ENCODE results near the gene NIT1.

Gene NIT1

GRCh38 chr1:161117759-161118581, at the start of gene NIT1, which contains the start of gene PFDN2:
NIT1 (plus strand) TSS chr1:161118105; CDS start chr1:161118177, 72 bp downstream.
PFDN2 (minus strand) TSS chr1:161118037; CDS start chr1:161118026, 11 bp downstream.
- peak; percentile 50 to 70 for DNase-seq

GRCh38 chr1:161068306-161069234, 49.3 kb upstream of the NIT1 start:
- DNase-seq = no peak

GRCh38 chr1:161069241-161069640, 48.7 kb upstream of the NIT1 start:
- DNase-seq = no peak

- DNase-seq = no peak
Measured at GRCh38 chr1:161069731-161070270, 48.1 kb upstream of the NIT1 start, which contains the start of gene ARHGAP30. ARHGAP30 (minus strand) TSS chr1:161069891; CDS start chr1:161069624, 267 bp downstream.

- no peak for DNase-seq
Measured at GRCh38 chr1:161070761-161071160, 47.1 kb upstream of the NIT1 start.

- DNase-seq = peak in 1 of 2 experiments; percentile 21
Measured at GRCh38 chr1:161071886-161072371, 46.0 kb upstream of the NIT1 start.

- no peak for DNase-seq
Measured at GRCh38 chr1:161072751-161073449, 45.0 kb upstream of the NIT1 start.

GRCh38 chr1:161073474-161074121, 44.3 kb upstream of the NIT1 start:
- no peak for DNase-seq

- DNase-seq = no peak
Measured at GRCh38 chr1:161074676-161075368, 43.1 kb upstream of the NIT1 start.

GRCh38 chr1:161076410-161076809, 41.5 kb upstream of the NIT1 start:
- no peak for DNase-seq

- DNase-seq = no peak
Measured at GRCh38 chr1:161077426-161077825, 40.5 kb upstream of the NIT1 start.

- no peak for DNase-seq
Measured at GRCh38 chr1:161079436-161080110, 38.3 kb upstream of the NIT1 start.

- DNase-seq = no peak
Measured at GRCh38 chr1:161080441-161081405, 37.2 kb upstream of the NIT1 start.

- DNase-seq = no peak
Measured at GRCh38 chr1:161081519-161081918, 36.4 kb upstream of the NIT1 start.

GRCh38 chr1:161082483-161082882, 35.4 kb upstream of the NIT1 start:
- no peak for DNase-seq

GRCh38 chr1:161082996-161083747, 34.7 kb upstream of the NIT1 start:
- DNase-seq = peak; percentile 46 to 54

- no peak for DNase-seq
Measured at GRCh38 chr1:161083748-161084596, 33.9 kb upstream of the NIT1 start.

GRCh38 chr1:161084597-161084988, 33.3 kb upstream of the NIT1 start:
- DNase-seq = no peak

Data from SW 1271 (cell line).